ENCODE results near the gene EXOC6. TPM values are rescaled to one million over a fixed set of nuclear protein-coding genes. Genes with fewer than 3 reads are reported as not detected.

EXOC6 gene
- total and polyA plus RNA-seq, 4 donors, result 3.0 to 17.6 (median 10.5) TPM

DNA sequence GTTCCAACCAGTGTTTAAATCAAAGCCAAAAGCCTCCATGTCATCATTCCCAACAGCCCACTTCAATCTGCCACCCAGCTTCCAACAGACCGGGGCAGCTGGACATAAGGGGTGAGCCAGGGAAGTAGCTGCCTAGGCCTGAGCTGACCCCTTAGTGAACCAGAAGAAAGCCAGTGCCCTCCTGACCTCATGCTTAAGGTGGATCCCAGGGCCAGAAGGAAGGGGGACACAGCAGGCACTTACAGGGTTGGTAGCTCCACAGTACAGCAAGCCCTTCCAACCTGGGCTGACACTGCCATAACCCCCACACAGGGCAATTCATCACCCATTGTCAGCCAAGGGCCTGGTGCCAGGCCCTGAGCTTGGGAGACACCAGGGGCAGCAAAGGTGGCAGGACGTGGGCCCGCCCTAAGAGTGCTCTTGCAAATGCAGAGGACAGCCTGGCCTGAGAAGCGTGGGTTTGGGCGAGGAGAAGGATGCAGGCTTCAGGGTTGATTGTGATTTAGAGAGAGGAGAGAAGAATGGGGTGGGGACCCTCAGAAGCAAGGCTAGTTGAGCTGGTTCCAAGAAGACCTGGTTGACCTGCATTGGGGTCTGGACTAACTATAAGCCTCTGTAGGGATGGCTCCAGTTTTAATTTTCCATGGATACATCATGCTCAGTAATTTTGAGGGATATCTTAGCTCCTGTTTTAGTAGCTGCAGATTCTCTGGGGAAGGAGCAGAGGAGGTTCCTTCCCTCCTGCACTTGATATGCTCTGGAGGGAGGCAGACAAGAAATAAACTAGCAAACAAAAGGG is 222.3 kb downstream of the EXOC6 start:
- Histone ChIP-seq H3K4me1 (ENCODE audit: control insufficient read depth in 1 of 2, insufficient read depth in 2 of 2, low read length in 2 of 2) (no peaks in the 10 kb centered on the region), H3K4me3 (ENCODE audit: low read length in 2 of 2) (no peak overlapping the region), H3K27ac (ENCODE audit: low read depth in 1 of 2, low read length in 2 of 2) (no peak overlapping the region), H3K36me3 (ENCODE audit: control insufficient read depth in 1 of 2, insufficient read depth in 2 of 2, low read length in 1 of 2) (no peaks in the 10 kb centered on the region), H3K9me3 (ENCODE audit: control insufficient read depth, low read length) (no peaks in the 10 kb centered on the region), H3K27me3 (ENCODE audit: control insufficient read depth in 1 of 2, insufficient read depth in 2 of 2, low read length in 1 of 2) (no peaks in the 10 kb centered on the region)
- ATAC-seq (ENCODE audit: low FRiP score), result no peak
- intact Hi-C loops (cut with DNase I), result no loop called here
- no peak for DNase-seq
- WGBS, 2 donors, result 74 to 76% methylated on average over 5 of the region's 5 CpGs

DNA sequence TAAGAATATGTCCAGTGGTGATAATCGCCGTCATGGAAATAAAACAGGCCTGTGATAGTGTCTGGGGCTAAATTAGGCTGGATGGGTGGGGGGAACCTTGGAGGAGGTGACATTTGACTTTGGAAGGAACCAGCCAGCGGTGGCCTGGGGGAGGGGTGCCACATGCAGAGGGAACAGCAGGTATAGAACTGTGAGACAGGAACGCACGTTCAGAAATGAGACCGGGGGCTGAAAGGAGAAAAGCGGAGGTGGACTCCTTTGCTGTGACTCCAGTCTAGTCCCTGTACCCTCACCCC is 222.8 kb downstream of the EXOC6 start:
- ATAC-seq (ENCODE audit: low FRiP score), result no peak
- no peak overlapping the region for H3K27ac ChIP-seq (ENCODE audit: low read depth in 1 of 2, low read length in 2 of 2)
- 92 to 95% methylated on average over 7 of the region's 7 CpGs for WGBS, 2 donors
- no peaks in the 10 kb centered on the region for H3K36me3 ChIP-seq (ENCODE audit: control insufficient read depth in 1 of 2, insufficient read depth in 2 of 2, low read length in 1 of 2)
- intact Hi-C loops (cut with DNase I), result no loop called here
- no peaks in the 10 kb centered on the region for H3K9me3 ChIP-seq (ENCODE audit: control insufficient read depth, low read length)
- no peak for DNase-seq
- H3K27me3 ChIP-seq (ENCODE audit: control insufficient read depth in 1 of 2, insufficient read depth in 2 of 2, low read length in 1 of 2), result no peaks in the 10 kb centered on the region
- no peaks in the 10 kb centered on the region for H3K4me1 ChIP-seq (ENCODE audit: control insufficient read depth in 1 of 2, insufficient read depth in 2 of 2, low read length in 2 of 2)
- H3K4me3 ChIP-seq (ENCODE audit: low read length in 2 of 2), result no peak overlapping the region

DNA sequence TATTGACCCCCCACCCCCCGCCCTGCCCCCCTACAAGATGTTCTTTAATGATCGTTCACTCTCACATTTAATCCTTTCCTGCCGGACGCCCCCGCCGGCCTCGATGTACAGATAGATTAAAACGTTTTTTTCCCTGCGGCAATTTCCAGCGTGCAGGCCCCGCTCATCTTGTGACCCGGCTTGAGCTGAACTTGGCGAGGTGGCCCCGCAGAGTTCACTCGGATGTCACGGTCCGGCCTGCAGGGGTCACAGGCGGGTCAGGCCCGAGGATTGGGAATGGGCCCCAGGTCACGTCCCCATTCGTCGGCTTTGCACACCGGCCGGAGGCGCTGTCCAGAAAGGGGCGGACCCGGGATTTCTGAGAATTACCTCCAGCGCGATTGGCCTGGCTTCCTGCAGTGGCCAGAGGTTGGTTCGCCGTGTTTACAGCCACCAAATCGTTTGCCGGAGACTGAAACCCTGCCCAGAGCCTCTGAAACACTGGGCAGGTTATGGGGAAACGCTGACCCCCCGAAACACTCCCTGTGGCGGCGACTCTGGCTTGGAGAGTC is 223.4 kb downstream of the EXOC6 start:
- Histone ChIP-seq H3K9me3 (ENCODE audit: control insufficient read depth, low read length) (no peaks in the 10 kb centered on the region), H3K4me1 (ENCODE audit: control insufficient read depth in 1 of 2, insufficient read depth in 2 of 2, low read length in 2 of 2) (no peaks in the 10 kb centered on the region), H3K27ac (ENCODE audit: low read depth in 1 of 2, low read length in 2 of 2) (no peak overlapping the region), H3K4me3 (ENCODE audit: low read length in 2 of 2) (peak overlapping the region; percentile 3 to 9), H3K27me3 (ENCODE audit: control insufficient read depth in 1 of 2, insufficient read depth in 2 of 2, low read length in 1 of 2) (no peaks in the 10 kb centered on the region), H3K36me3 (ENCODE audit: control insufficient read depth in 1 of 2, insufficient read depth in 2 of 2, low read length in 1 of 2) (no peaks in the 10 kb centered on the region)
- no peak for DNase-seq
- WGBS, 2 donors, result 8 to 14% methylated on average over 37 of the region's 37 CpGs
- no peak for ATAC-seq (ENCODE audit: low FRiP score)
- intact Hi-C loops (cut with DNase I), result no loop called here

DNA sequence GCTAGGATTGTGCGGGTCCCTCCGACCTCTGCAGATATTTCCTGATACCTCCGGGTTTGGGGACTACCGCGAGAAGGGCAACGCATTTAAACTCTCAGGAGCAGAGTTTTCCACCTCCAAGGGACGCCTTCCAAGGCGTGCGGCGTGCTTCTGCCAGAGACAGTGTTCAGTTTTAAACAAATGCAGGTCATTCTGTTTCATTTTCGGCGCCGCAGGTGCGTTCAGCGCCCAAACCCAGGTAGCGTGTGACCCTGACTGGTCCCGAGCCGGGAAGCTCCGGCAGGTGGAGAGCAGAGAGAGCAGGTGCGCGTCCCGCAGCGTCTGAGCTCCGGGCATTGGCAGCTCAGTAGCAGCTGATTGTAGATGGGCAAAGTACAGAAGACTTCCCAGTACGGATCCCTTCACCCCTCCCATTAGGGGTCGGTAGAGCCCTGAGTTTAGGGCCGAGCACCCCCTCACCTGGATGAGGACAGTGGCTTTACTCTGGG is 223.9 kb downstream of the EXOC6 start:
- H3K4me1 ChIP-seq (ENCODE audit: control insufficient read depth in 1 of 2, insufficient read depth in 2 of 2, low read length in 2 of 2), result no peaks in the 10 kb centered on the region
- H3K36me3 ChIP-seq (ENCODE audit: control insufficient read depth in 1 of 2, insufficient read depth in 2 of 2, low read length in 1 of 2), result no peaks in the 10 kb centered on the region
- intact Hi-C loops (cut with DNase I), result no loop called here
- H3K27me3 ChIP-seq (ENCODE audit: control insufficient read depth in 1 of 2, insufficient read depth in 2 of 2, low read length in 1 of 2), result no peaks in the 10 kb centered on the region
- 1 to 2% methylated on average over 27 of the region's 27 CpGs for WGBS, 2 donors
- no peaks in the 10 kb centered on the region for H3K9me3 ChIP-seq (ENCODE audit: control insufficient read depth, low read length)
- no peak for ATAC-seq (ENCODE audit: low FRiP score)
- no peak overlapping the region for H3K27ac ChIP-seq (ENCODE audit: low read depth in 1 of 2, low read length in 2 of 2)
- no peak for DNase-seq
- peak overlapping the region; percentile 3 to 9 for H3K4me3 ChIP-seq (ENCODE audit: low read length in 2 of 2)

DNA sequence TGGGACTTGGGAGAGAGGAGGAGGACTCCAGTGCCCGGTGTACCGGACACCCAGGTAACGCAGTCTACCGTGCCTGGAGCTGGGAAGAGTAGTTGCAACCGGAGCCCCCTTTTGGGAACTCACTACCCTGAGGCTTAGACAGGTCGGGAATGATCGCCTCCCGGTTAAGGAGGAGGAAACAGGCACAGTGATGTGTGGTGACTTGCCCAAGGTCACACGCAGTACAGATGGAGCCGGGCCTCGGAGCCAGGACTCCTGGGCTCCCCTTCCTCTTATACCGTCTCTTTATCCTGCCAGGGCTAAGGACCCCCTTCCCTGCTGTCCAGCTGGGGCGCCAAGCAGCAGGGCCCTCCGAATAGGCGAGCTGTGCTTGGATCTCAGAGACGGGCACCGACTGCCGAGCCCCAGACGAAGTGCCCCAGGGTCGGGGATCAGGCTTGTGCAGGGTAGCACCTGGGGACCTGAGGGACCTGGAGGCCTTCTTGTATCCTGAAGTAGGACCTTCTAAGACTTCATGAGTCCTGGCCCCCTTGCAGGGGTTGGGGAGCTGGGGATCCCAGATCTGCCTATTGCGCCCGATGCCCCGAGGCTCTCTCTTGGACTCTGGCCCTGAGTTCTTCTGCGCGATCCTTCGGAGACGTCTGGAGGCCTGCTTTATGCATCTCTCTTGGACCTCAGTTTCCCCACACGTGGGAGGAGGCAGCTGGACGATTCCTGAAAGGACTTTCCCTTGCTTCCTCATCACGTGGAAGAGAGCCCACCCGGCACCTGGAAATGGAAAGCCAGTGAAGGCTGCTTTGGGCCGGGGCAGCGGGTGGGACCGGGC is 224.6 kb downstream of the EXOC6 start:
- DNase-seq (no peak), ATAC-seq (ENCODE audit: low FRiP score) (no peak)
- Histone ChIP-seq H3K9me3 (ENCODE audit: control insufficient read depth, low read length) (no peaks in the 10 kb centered on the region), H3K27ac (ENCODE audit: low read depth in 1 of 2, low read length in 2 of 2) (no peak overlapping the region), H3K36me3 (ENCODE audit: control insufficient read depth in 1 of 2, insufficient read depth in 2 of 2, low read length in 1 of 2) (no peaks in the 10 kb centered on the region), H3K27me3 (ENCODE audit: control insufficient read depth in 1 of 2, insufficient read depth in 2 of 2, low read length in 1 of 2) (no peaks in the 10 kb centered on the region), H3K4me3 (ENCODE audit: low read length in 2 of 2) (peak overlapping the region; percentile 52 to 55), H3K4me1 (ENCODE audit: control insufficient read depth in 1 of 2, insufficient read depth in 2 of 2, low read length in 2 of 2) (no peaks in the 10 kb centered on the region)
- intact Hi-C loops (cut with DNase I), result no loop called here
- WGBS, 2 donors, result 3 to 4% methylated on average over 34 of the region's 34 CpGs

DNA sequence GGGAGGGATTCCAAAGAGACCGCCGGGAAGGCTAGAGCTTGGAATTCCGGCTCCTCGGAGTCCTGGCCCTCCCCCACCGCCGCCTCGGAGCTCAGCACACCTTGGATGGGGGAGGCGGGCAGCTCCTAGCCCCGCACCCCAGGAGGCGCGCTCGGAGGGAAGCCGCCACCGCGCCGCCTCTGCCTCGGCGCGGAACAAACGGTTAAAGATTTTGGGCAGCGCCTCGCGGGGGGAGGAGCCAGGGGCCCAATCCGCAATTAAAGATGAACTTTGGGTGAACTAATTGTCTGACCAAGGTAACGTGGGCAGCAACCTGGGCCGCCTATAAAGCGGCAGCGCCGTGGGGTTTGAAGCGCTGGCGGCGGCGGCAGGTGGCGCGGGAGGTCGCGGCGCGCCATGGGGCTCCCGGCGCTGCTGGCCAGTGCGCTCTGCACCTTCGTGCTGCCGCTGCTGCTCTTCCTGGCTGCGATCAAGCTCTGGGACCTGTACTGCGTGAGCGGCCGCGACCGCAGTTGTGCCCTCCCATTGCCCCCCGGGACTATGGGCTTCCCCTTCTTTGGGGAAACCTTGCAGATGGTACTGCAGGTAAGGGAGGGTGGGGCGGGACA is 225.3 kb downstream of the EXOC6 start, which contains the start of gene CYP26A1:
Gene CYP26A1 (plus strand): TSS at position 355 of the 608 bp plus-strand sequence. CDS start 42 bp downstream, at position 397.
- DNase-seq (no peak), ATAC-seq (ENCODE audit: low FRiP score) (no peak)
- peak within 1 kb of the TSS; percentile 52 to 55 for H3K4me3 ChIP-seq (ENCODE audit: low read length in 2 of 2)
- H3K36me3 ChIP-seq (ENCODE audit: control insufficient read depth in 1 of 2, insufficient read depth in 2 of 2, low read length in 1 of 2), result no peaks in the 10 kb centered on the region
- H3K4me1 ChIP-seq (ENCODE audit: control insufficient read depth in 1 of 2, insufficient read depth in 2 of 2, low read length in 2 of 2), result no peaks in the 10 kb centered on the region
- H3K9me3 ChIP-seq (ENCODE audit: control insufficient read depth, low read length), result no peaks in the 10 kb centered on the region
- no peak within 1 kb of the TSS for H3K27ac ChIP-seq (ENCODE audit: low read depth in 1 of 2, low read length in 2 of 2)
- H3K27me3 ChIP-seq (ENCODE audit: control insufficient read depth in 1 of 2, insufficient read depth in 2 of 2, low read length in 1 of 2), result no peaks in the 10 kb centered on the region
- intact Hi-C loops (cut with DNase I), result no loop called here
- WGBS, 2 donors, result 1% methylated on average over 49 to 52 of the region's 52 CpGs

DNA sequence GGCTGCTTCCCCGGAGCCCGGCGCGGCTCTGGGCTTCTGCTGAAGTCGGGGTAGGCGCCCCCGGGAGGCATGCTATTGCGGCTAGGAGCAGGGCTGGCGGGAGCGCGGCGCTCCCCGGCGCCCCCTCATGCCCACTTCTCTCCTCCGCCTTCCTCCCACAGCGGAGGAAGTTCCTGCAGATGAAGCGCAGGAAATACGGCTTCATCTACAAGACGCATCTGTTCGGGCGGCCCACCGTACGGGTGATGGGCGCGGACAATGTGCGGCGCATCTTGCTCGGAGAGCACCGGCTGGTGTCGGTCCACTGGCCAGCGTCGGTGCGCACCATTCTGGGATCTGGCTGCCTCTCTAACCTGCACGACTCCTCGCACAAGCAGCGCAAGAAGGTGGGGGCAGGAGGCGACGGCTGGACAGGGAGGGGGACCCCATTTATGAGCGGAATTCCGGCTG is 225.9 kb downstream of the EXOC6 start:
- 1% methylated on average over 37 to 40 of the region's 40 CpGs for WGBS, 2 donors
- ATAC-seq (ENCODE audit: low FRiP score) (peak; percentile 4), DNase-seq (no peak)
- peak overlapping the region; percentile 52 to 55 for H3K4me3 ChIP-seq (ENCODE audit: low read length in 2 of 2)
- H3K27ac ChIP-seq (ENCODE audit: low read depth in 1 of 2, low read length in 2 of 2), result no peak overlapping the region
- no peaks in the 10 kb centered on the region for H3K9me3 ChIP-seq (ENCODE audit: control insufficient read depth, low read length)
- no peaks in the 10 kb centered on the region for H3K36me3 ChIP-seq (ENCODE audit: control insufficient read depth in 1 of 2, insufficient read depth in 2 of 2, low read length in 1 of 2)
- no peaks in the 10 kb centered on the region for H3K27me3 ChIP-seq (ENCODE audit: control insufficient read depth in 1 of 2, insufficient read depth in 2 of 2, low read length in 1 of 2)
- no peaks in the 10 kb centered on the region for H3K4me1 ChIP-seq (ENCODE audit: control insufficient read depth in 1 of 2, insufficient read depth in 2 of 2, low read length in 2 of 2)
- intact Hi-C loops (cut with DNase I), result no loop called here

DNA sequence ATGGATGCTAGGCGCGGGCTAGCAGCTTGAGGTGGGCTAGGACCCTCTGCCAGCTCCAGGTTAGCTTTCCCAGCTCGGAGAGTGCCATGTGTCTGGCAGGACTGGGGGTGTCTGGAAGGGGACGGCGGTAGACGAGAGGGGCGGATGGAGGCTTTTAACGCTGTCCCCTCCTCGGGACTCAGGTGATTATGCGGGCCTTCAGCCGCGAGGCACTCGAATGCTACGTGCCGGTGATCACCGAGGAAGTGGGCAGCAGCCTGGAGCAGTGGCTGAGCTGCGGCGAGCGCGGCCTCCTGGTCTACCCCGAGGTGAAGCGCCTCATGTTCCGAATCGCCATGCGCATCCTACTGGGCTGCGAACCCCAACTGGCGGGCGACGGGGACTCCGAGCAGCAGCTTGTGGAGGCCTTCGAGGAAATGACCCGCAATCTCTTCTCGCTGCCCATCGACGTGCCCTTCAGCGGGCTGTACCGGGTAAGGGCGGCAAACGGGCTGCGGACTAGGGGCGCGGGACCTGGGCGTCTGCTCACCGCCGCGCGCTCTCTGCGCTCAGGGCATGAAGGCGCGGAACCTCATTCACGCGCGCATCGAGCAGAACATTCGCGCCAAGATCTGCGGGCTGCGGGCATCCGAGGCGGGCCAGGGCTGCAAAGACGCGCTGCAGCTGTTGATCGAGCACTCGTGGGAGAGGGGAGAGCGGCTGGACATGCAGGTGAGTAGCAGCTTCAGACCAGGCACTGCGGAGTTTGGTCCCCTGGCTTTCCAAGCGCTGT is 226.5 kb downstream of the EXOC6 start:
- Histone ChIP-seq H3K27ac (ENCODE audit: low read depth in 1 of 2, low read length in 2 of 2) (no peak overlapping the region), H3K4me1 (ENCODE audit: control insufficient read depth in 1 of 2, insufficient read depth in 2 of 2, low read length in 2 of 2) (no peaks in the 10 kb centered on the region), H3K4me3 (ENCODE audit: low read length in 2 of 2) (no peak overlapping the region), H3K36me3 (ENCODE audit: control insufficient read depth in 1 of 2, insufficient read depth in 2 of 2, low read length in 1 of 2) (no peaks in the 10 kb centered on the region), H3K27me3 (ENCODE audit: control insufficient read depth in 1 of 2, insufficient read depth in 2 of 2, low read length in 1 of 2) (no peaks in the 10 kb centered on the region), H3K9me3 (ENCODE audit: control insufficient read depth, low read length) (no peaks in the 10 kb centered on the region)
- intact Hi-C loops (cut with DNase I), result no loop called here
- 3 to 4% methylated on average over 66 to 67 of the region's 67 CpGs for WGBS, 2 donors
- DNase-seq (no peak), ATAC-seq (ENCODE audit: low FRiP score) (peak; percentile 31)
